OCI-LY7 (cell line): ENCODE measurements around the gene TCAF2.
"Not testable (repeated sequence)": the region's sequence is repeated elsewhere in the genome, so short reads cannot be mapped to it uniquely, and the experiment has no call there.

Experiments used
- EZH2phosphoT487 ChIP-seq: fragments of 200-600 bp; sonication (generic); IDR thresholded peaks from 2 replicates; pipeline ENCODE4 v1.6.1; 2018; ENCODE audit warnings: low read depth, borderline replicate concordance, mild to moderate bottlenecking, mixed run types, antibody characterized with exemption, low read length, moderate library complexity, mixed read lengths
- TF ChIP-seq, protein P1 (sequence below): fragments of 200-600 bp; sonication (generic); conservative IDR thresholded peaks from 2 replicates; pipeline ENCODE4 v1.5.1; 2014; ENCODE audit warnings: mild to moderate bottlenecking, antibody characterized with exemption, low read length, moderate library complexity, mixed read lengths

DNA sequence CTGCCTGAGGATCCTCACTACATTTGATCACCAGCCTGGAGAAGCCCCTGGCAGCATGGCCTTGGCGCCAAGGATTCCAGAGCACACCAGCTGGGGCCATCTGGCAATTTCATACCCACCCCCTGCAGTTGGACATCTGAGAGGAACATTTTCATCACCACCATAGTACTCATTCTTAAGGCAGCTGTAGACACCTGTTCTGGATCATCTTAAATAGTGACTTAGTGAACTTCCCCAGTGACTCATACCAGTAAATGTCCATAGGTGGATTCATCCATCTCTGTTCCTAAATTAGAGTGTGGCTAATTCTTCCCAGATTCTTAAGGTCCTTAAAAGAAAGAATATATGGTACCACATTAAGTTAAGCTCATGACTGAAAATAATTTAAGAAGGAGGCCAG is 3.6 kb upstream of the TCAF2 start:
- TF ChIP-seq, protein P1, sequence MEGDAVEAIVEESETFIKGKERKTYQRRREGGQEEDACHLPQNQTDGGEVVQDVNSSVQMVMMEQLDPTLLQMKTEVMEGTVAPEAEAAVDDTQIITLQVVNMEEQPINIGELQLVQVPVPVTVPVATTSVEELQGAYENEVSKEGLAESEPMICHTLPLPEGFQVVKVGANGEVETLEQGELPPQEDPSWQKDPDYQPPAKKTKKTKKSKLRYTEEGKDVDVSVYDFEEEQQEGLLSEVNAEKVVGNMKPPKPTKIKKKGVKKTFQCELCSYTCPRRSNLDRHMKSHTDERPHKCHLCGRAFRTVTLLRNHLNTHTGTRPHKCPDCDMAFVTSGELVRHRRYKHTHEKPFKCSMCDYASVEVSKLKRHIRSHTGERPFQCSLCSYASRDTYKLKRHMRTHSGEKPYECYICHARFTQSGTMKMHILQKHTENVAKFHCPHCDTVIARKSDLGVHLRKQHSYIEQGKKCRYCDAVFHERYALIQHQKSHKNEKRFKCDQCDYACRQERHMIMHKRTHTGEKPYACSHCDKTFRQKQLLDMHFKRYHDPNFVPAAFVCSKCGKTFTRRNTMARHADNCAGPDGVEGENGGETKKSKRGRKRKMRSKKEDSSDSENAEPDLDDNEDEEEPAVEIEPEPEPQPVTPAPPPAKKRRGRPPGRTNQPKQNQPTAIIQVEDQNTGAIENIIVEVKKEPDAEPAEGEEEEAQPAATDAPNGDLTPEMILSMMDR = not testable (repeated sequence)
- not testable (repeated sequence) for TF ChIP-seq EZH2phosphoT487
